ENCODE measurements around the gene NR5A1.

- TF ChIP-seq POLR2A (IDR thresholded peaks at IDR 0.05) = no peak
- TF ChIP-seq CTCF (IDR thresholded peaks at IDR 0.05) = no peak
- TF ChIP-seq EP300 (IDR thresholded peaks at IDR 0.05) = no peak
Measured at GRCh38 chr9:124531115-124531514, 23.9 kb upstream of the NR5A1 start.
